ENCODE results near the gene CIAO1.
"Not testable (repeated sequence)": the region's sequence is repeated elsewhere in the genome, so short reads cannot be mapped to it uniquely, and the experiment has no call there.

CIAO1 gene

DNA sequence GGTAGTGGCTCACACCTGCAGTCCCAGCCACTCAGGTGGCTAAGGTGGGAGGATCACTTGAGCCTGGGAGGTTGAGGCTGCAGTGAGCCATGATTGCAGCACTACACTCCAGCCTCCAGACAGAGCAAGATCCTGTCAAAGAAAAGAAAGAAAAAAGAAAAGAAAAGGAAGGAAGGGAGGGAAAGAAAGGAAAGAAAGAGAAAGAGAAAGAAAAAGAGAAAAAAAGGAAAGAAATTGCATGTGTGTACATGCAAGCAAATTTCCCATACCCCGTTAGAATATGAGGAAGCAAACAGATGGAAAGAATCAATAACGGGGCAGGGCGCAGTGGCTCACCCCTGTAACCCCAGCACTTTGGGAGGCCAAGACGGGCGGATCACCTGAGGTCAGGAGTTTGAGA, 18.1 kb upstream of the CIAO1 start:
- no peak for DNase-seq
- in situ Hi-C loops (cut with MboI; ENCODE audit: low pct_unique_long_range_greater_than_20kb, low sequenced_read_pairs): no loop called here

DNA sequence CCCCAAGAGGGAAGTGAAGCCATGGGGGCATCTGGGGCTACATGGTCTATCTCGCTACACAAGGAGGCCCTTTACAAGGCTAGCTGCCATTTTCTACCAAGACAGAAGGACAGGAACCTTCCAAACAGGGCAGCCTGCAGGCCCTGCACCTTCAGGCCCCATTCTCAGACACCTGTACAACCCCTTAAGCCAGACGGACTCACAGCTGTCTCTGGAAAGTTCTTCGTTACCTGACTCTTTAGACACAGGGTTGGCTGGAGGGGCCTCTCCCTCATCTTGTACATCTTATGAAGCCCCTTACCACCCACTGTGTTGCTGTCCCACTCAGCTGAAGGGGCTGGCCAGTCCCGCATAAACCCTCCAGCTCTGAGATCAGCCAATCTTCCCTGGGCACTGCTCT, 17.4 kb upstream of the CIAO1 start:
- in situ Hi-C loops (cut with MboI; ENCODE audit: low pct_unique_long_range_greater_than_20kb, low sequenced_read_pairs): no loop called here
- DNase-seq: no peak

DNA sequence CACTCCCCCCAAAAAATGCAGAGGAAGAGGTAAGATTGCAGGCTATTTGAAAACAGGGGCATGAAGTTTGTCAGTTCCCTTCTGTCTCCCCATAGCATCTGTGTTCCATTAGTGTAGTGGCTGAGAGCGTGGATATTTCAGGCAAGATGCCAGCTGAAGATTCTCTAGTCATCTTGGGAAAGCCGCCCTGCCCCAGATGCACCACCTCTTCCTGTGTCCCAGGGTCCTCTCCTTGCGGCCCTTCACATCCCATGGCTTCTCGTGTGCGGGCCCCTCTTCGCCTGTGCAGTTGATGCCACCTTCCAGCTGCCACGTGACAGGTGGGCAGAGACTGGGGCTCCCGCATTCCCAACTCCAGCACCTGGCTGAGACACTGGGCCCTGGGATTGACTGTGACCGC, 16.4 kb upstream of the CIAO1 start:
- DNase-seq: no peak
- in situ Hi-C loops (cut with MboI; ENCODE audit: low pct_unique_long_range_greater_than_20kb, low sequenced_read_pairs): no loop called here

DNA sequence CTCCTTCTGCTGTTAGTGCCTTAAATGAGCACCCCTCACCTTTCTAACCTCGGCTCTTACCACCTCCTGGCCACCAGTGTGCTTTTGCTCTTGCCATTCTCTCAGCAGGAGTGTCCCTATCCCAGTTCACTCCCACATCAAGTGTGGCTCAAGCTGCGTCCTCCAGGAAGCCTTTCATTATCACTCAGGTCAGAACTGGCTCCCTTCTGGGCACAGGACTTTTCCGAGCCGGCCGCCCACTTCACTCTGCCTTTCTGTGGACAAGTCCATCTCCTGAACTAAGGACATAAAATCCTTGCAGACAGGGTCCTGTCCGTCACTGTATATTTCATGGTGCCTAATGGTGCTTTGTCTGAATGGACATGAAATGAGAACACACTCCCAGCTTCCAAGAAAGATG, 15.8 kb upstream of the CIAO1 start:
- DNase-seq: no peak
- in situ Hi-C loops (cut with MboI; ENCODE audit: low pct_unique_long_range_greater_than_20kb, low sequenced_read_pairs): no loop called here

DNA sequence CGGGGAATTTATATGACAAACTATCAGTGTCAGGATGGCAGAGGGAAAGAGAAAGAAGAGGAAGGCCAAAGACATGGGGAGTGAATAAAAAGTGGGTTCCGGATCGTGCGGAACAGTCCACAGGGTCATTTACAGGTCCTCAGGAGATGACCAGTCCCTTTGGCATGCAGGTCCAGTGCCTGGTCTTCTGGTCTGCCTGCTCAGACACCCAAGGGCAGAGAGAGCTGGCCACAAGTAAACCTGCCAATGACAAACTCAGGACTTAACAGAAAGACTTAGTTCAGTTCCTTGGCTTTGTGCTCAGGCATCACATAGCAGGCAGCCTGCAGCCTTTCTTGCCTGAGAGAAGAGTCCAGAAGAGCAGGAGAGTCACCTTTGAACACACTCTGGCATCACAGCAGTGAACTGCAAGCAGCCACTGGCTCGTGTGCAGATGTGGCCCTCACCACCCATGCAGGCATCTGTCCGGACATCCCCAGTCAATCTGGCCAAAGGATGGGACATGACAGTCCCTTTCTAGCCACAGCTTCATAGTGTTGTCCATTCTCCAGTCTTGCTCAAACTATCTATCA, 14.2 kb upstream of the CIAO1 start:
- in situ Hi-C loops (cut with MboI; ENCODE audit: low pct_unique_long_range_greater_than_20kb, low sequenced_read_pairs): no loop called here

DNA sequence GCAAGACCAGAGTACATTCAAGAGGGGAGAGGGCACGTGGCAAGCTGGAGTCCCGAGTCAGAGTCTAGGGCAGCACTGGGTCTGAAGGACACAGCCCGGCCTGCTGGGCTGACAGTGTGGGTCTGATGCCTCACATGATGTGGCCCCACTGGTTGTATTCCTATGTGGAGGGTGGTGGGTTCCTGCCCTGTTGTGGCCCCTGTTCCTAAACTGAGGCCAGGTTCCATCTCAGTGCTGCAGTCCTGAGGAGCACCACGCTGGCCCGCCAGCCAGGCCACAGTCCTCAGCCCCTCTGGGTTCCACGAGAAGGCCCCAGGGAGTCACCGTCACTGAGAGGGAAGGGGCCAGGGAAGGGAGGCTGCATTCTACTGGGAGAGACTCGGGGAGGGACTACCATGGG, 13.5 kb upstream of the CIAO1 start:
- in situ Hi-C loops (cut with MboI; ENCODE audit: low pct_unique_long_range_greater_than_20kb, low sequenced_read_pairs): no loop called here
- no peak for DNase-seq

More for the DNA sequence above, 14.2 kb upstream of the CIAO1 start:
- no peak for DNase-seq

DNA sequence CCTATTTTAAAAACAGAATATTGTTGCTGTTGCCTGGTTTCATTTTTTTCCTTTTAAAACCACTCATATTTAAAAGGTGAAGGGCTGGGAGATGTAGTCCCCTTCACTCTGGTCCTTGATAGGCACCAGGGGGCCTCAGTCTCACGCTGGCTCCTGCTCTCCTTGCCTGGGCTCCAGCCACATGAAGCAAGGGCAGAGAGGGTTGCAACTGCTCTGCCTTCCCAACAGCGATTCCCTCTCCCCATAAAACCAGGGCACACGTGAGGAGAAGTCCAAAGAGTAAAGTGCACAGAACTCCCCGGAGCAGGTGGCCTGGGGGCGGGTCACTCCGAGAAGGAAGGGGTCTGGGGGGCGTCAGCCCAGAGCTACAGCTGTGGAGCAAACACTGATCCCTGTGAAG, 13.0 kb upstream of the CIAO1 start:
- in situ Hi-C loops (cut with MboI; ENCODE audit: low pct_unique_long_range_greater_than_20kb, low sequenced_read_pairs): no loop called here
- DNase-seq: no peak

DNA sequence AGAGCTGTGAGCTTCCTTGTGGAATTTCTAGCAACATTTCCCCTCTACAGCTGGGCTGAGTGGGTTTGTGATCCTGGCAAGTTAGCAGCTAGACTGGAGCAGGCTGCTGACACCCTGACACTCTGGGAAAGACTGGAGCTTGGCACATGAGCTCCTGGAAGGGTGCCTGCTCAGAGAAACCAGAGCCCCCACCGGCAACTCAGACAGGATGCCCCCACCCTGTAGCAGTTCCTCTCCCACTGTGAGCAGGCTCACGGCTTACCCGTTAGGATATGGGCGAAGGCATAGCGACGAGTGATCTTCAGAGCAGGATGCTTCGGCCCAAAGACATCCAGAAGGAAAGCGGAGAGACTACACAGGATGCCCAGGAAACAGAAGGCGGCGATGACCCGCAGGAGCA, 11.5 kb upstream of the CIAO1 start:
- in situ Hi-C loops (cut with MboI; ENCODE audit: low pct_unique_long_range_greater_than_20kb, low sequenced_read_pairs): no loop called here
- no peak for DNase-seq

DNA sequence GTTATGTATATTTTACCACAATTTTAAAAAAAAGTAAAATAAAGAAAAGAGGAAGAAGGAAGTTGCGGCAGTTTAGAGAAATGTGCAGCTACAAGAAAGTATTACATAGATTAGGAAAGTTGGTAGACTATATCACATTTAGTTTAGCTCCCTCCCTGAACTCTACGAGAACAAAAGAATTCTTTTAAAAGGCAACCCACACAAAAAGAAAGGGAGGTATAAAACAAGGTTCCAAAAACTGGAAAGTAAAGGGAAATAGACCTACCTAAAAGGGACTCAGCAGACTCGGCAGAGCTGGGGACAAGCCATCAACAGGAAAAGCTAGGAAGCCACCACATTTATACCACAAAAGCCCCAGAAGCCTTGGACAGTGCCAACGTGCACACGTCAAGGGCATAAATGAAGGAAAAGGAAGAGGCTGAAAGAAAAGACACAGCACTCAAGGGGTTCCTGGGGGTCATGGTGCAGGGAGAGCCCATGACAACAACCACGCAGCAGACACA, 9.4 kb upstream of the CIAO1 start:
- in situ Hi-C loops (cut with MboI; ENCODE audit: low pct_unique_long_range_greater_than_20kb, low sequenced_read_pairs): no loop called here
- DNase-seq: peak; percentile 72

DNA sequence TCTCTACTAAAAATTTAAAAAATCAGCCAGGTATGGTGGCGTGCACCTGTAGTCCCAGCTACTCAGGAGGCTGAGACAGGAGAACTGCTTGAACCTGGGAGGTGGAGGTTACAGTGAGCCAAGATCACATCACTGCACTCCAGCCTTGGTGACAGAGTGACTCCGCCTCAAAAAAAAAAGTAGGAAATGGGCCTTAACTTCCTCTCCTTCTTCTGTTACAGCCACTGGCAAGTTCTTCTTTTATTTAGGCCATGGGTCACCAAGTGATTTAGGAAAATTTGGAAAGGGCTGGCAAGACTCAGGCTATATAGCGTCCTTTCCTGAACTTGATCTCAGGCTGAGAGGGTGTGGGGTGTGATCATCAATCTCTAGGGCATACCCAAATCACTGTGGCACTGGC, 8.3 kb upstream of the CIAO1 start:
- in situ Hi-C loops (cut with MboI; ENCODE audit: low pct_unique_long_range_greater_than_20kb, low sequenced_read_pairs): not testable (repeated sequence)
- peak; percentile 78 for DNase-seq

DNA sequence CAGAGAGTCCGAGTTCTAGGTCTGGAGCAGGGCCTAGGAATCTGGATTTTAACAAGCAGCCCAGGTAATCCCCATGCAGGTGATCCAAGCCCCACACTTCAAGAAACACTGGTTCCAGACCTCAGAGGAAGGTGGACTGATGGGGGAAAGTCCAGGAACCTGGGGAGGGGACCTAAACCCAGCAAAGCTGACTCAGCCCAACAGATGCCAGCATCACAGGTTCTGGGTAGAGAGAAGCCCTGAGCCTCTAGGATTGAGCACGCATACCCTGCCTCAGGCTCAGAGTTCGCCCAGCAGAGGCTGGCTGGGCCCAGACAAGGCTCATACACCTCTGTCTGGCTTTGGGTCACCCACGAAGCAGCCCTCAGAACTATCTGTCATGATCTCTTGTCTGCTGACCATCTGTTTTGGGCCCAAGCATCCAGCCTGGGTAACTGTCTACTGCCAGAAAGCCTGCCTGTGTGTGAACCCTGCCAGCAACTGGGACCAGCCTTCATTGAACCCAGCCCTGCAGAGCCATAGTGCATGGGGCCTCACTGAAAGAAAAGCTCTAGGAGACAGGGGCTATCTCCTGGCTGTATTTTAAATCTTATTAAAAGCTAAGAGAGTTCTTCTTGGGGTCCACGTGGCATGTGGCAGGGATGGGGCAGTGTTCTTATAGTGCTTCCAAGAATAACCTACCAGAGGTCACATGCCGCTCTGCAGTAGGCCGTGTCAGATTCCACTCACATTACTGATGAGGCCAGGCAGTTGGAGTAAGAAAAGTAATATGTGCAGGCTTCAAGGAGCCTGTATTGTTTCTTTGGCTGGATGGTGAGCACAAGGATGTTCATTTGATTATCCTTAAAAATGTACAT, 7.6 kb upstream of the CIAO1 start:
- in situ Hi-C loops (cut with MboI; ENCODE audit: low pct_unique_long_range_greater_than_20kb, low sequenced_read_pairs): no loop called here
- no peak for DNase-seq

DNA sequence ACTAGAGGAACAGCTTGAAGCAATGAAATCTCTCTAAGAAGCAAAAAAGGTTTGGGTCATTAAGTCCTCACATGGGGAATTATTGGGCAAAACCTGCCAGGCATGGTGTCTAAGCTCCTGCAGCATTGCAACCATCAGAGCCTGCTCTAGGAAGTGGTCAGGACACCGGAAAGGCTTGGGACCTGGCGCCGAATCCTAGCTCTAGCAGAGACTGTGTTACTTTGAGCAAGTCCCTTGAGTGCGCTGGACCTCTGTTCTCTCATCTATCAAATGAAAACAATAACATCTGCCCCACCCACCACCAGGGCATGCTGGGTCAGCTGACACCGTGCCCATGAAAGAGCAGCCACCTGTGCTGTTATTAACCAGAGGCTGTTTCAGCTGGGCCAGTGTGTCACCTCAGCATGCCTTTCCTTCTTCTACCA, 6.5 kb upstream of the CIAO1 start:
- no peak for DNase-seq

DNA sequence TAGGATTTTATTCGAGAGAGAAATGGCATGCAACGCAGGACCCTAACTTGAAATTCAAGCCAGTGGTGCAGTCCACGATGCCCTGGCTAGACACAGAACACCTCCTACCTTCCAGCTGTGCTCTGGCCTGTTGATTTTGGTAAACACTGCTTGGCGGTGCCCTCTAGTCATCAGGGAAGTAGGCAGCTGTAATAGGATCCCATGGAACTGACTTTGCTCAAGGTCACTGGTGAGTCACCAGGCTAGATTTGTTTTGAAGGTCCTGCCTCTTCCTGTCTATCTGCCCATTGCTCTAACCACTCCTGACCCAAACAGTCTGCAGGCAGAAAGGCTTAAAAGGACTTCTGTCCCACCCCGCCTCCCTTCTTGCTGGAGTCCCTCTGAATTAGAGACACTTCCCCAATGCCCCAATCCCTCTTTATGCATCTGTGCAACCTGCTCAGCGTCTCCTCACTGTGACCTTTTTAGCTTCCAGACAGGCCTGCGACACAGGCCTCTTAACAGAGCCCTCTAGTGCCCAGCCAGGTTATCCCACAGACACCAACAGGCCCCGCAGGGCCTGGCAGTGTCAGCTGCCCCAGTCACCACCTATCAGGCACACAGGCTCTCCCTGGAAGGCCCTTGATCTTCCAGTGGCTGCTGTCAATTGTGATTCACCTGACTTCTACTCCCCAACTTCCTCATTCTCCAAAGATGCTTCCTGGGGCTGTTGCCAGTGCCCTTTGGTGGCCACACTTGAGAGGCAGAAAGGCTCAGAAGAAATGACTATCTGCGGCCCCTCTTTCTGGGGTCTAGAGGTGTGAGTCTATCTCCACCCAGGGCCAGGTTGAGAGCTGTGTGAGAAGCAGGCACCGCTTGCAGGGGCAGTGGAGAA, 5.4 kb upstream of the CIAO1 start:
- in situ Hi-C loops (cut with MboI; ENCODE audit: low pct_unique_long_range_greater_than_20kb, low sequenced_read_pairs): no loop called here
- peak; percentile 88 for DNase-seq

More for the DNA sequence above, 6.5 kb upstream of the CIAO1 start:
- in situ Hi-C loops (cut with MboI; ENCODE audit: low pct_unique_long_range_greater_than_20kb, low sequenced_read_pairs): no loop called here

DNA sequence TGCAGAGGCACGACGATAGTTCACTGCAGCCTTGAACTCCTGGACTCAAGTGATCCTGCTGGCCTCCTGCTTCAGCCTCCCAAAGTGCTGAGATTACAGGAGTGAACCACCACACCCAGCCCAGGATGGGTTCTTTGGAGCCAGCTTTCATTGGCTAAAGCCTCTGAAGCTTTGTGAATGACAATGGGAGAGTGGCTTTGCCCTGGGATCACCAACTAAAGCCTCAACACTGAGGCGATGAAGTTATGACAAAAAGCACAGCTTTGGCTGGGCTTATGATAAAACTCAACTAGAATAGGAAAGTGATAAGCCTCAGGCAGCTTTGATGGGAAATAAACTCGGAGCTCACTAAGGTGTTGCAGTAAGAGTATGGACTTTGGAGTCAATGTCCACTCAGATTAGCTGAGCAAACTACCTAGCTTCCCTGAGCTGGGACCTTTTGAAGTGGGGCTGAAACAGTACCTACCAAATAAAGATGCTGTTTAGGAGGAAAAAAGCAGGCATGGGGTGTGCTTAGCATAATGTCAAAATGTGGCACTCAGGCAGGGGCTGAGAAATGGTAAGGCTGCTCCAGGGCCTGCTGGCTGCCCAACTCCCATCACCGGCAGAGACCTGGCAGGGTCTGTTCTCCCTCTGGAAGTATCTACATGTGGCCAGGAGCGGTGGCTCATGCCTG, 4.6 kb upstream of the CIAO1 start:
- in situ Hi-C loops (cut with MboI; ENCODE audit: low pct_unique_long_range_greater_than_20kb, low sequenced_read_pairs): no loop called here
- no peak for DNase-seq

DNA sequence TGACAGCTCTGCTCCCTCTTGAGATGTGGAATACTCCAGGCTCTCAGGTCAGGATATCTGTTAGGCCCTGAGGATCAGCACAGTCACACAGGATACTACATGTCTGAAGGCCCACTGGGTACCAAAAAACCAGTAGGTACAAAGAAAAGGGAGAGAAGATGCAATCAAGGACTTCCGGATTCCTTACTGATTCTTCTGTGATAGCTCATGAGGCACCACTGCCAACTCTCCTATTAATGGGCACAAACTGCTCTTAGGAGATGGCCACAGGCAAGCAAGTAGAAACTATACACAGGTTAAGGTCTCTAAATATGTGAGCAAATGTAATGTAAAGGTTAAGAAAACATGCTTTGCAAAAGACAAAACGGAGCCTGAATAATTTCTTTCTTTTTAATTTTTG, 3.7 kb upstream of the CIAO1 start:
- no peak for DNase-seq
- in situ Hi-C loops (cut with MboI; ENCODE audit: low pct_unique_long_range_greater_than_20kb, low sequenced_read_pairs): no loop called here

DNA sequence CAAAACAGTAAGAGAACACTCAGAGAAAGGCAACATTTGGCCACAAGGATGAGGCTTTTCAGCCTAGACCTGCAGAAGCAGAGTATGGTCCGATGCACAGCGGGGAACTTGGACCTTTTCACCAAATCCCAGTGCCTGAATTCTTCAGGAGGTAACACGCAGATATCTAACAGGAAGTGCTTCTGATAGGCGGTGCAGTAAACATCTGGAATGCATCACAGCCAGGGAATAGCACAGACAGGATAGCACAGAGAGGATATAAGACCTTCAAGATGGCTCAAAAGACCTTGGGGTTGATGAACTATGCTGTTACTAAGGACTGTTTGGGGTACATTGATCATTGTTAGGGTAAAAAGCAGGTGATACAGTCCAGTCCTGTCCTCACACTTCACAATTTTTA, 1.9 kb upstream of the CIAO1 start:
- in situ Hi-C loops (cut with MboI; ENCODE audit: low pct_unique_long_range_greater_than_20kb, low sequenced_read_pairs): no loop called here

DNA sequence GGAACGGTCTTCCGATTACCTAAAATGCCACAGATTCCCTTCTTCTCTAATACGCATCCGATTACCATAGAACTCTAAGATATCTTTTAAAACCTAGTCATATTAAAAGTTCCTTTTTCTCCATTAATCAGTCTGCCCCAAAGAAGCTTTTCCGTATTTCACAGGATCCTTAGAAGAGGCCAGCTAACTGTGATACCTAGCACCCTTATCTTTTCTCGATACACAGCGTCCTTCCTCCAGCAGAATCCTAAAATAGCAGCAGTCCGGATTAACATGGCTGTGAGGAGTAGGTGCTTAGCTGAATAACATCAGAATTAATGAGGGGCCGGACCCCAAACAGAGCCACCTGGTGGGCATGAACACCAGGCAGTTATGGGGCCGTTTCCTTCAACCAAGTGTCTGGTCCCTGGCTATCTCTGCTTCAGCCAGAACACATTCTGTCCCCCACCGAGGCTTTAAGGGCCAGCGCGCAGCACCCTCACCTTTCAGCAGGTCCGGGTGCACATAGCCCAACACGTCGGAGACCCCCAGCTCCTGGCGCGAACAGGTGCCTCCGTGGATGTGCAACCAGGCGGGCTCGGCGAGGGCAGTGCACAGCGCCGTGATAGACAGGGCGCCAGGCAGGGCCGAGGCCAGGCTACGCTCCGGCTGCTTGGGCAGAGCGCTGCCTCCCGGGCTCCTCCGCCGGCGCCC, 1.2 kb upstream of the CIAO1 start:
- peak; percentile 57 for DNase-seq
- in situ Hi-C loops (cut with MboI; ENCODE audit: low pct_unique_long_range_greater_than_20kb, low sequenced_read_pairs): no loop called here

More for the DNA sequence above, 1.9 kb upstream of the CIAO1 start:
- DNase-seq: no peak

DNA sequence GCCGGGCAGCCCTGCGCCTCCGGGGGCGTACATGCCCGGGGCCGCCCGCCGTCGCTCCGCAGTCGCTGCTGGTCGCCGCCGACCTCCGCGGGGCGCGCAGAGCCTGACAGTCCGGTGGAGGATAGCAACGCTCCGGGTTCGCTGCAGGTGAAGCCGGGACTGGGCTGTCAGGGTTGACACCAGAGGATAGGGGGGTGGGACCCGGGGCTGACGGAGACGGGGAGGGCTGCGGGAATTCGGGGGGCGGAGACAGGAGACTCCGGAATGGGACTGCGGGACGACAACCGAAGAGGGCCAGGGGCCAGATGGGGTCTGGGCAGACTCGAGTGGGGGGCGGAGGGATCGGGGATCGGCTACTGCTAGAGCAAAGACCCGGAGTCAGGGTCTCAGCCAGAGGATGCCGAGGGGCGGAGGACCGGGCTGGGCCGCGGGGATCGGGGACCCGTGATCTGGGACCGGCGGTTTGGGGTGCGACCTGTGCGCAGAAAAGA, 631 bp upstream of the CIAO1 start:
- DNase-seq: no peak

More for the DNA sequence above, 631 bp upstream of the CIAO1 start:
- in situ Hi-C loops (cut with MboI; ENCODE audit: low pct_unique_long_range_greater_than_20kb, low sequenced_read_pairs): no loop called here
